ENCODE results near the gene ABLIM1.

DNA sequence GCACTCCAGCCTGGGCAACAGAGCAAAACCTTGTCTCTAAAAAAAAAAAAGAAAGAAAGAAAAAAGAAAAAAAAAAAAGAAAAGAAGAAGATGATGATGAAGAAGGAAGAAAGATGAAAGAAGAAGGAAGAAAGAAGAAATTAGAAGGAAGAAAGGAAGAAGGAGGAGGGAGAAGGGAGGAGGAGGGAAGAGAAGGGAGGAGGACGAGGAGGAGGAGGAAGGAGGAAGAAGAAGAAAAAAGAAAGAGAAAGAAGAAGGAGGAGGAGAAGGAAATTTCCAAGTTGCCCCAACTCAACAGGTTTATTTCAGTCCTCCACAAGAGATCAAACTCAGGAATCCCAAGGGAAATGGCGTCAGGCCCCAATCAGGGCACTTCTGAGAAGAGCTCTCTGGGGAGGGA, 115.7 kb downstream of the ABLIM1 start:
- TF ChIP-seq MYB (IDR thresholded peaks at IDR 0.05; ENCODE audit: borderline replicate concordance, low read depth, low read length) (no peak), CHD1 (IDR thresholded peaks at IDR 0.05; ENCODE audit: low read depth, low read length) (no peak), CTCF (IDR thresholded peaks at IDR 0.05 in 2 of 3, conservative IDR thresholded peaks at IDR 0.05 in 1 of 3; ENCODE audit: control insufficient read depth in 2 of 3, extremely low read depth in 1 of 3, insufficient read depth in 1 of 3, low read depth in 3 of 3, low read length in 3 of 3) (no peak), EZH2 (IDR thresholded peaks at IDR 0.05; ENCODE audit: borderline replicate concordance, control insufficient read depth, low read depth, low read length) (no peak), MTA3 (IDR thresholded peaks at IDR 0.05; ENCODE audit: borderline replicate concordance, low read length) (no peak), HCFC1 (IDR thresholded peaks at IDR 0.05; ENCODE audit: low read length) (no peak), TARDBP (IDR thresholded peaks at IDR 0.05; ENCODE audit: borderline replicate concordance) (no peak), POLR2A (IDR thresholded peaks at IDR 0.05; ENCODE audit: low read depth, low read length) (no peak)
